ENCODE results near the gene ZBTB2.

DNA sequence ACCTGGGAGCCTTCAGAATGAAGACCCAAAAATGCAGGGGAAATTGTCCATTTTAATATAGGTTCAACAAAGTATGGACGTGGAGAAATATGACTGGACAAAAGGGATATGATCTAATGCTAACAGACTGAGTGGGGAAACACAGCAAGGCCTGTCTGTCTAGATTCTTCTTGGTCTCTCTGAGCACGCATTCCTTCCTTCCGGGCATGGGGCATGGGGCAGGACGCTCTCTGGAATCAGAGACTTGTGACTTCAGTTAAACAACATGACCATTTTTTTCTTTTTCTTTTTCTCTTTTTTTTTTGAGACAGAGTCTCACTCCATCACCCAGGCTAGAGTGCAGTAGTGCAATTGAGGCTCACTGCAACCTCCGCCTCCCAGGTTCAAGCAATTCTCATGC lies 31.9 kb downstream of the ZBTB2 start:
- TF ChIP-seq, protein P1, sequence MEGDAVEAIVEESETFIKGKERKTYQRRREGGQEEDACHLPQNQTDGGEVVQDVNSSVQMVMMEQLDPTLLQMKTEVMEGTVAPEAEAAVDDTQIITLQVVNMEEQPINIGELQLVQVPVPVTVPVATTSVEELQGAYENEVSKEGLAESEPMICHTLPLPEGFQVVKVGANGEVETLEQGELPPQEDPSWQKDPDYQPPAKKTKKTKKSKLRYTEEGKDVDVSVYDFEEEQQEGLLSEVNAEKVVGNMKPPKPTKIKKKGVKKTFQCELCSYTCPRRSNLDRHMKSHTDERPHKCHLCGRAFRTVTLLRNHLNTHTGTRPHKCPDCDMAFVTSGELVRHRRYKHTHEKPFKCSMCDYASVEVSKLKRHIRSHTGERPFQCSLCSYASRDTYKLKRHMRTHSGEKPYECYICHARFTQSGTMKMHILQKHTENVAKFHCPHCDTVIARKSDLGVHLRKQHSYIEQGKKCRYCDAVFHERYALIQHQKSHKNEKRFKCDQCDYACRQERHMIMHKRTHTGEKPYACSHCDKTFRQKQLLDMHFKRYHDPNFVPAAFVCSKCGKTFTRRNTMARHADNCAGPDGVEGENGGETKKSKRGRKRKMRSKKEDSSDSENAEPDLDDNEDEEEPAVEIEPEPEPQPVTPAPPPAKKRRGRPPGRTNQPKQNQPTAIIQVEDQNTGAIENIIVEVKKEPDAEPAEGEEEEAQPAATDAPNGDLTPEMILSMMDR (IDR thresholded peaks at IDR 0.05; ENCODE audit: extremely low read depth in 1 of 2, insufficient read depth in 1 of 2, low read depth in 1 of 2, low read length in 2 of 2), result no peak
- no peak for TF ChIP-seq POLR2A (IDR thresholded peaks at IDR 0.05; ENCODE audit: low read depth, low read length)
